HG03064 (cell line): ENCODE results near the gene GPR142.

Experiments used
- ATAC-seq: cut with Tn5 transposase; IDR thresholded peaks from one replicate; pipeline ENCODE4 v1.9.1; 2021; ENCODE audit warnings: low read depth; ENCODE audit not compliant: unreplicated experiment

Gene GPR142, protein sequence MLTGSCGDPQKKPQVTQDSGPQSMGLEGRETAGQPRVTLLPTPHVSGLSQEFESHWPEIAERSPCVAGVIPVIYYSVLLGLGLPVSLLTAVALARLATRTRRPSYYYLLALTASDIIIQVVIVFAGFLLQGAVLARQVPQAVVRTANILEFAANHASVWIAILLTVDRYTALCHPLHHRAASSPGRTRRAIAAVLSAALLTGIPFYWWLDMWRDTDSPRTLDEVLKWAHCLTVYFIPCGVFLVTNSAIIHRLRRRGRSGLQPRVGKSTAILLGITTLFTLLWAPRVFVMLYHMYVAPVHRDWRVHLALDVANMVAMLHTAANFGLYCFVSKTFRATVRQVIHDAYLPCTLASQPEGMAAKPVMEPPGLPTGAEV

GRCh38 chr17:74367206-74367605 is at the start of gene GPR142:
Gene GPR142 (plus strand): TSS chr17:74367506. CDS start chr17:74369541, 2,035 bp downstream.
- no peak for ATAC-seq

DNA sequence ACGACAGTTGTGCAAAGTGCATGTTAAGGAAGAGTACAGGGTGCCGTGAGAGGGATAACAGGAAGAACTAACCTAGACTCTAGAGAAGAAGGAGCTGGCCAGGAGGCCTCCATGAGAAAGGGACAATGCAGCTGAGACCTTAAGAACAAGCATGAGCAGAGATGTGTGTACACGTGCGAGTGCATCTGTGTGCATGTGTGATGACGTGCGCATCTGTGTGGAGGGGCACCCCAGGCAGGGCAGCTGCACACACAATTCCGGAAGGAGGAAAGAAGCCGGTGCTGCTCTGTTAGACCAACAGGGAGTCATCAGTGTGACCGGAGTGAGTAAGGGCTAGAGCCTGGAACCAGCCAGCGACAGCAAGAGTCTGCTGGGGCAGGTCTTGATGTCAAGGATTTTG is 48.9 kb upstream of the GPR142 start:
- ATAC-seq: no peak

- no peak for ATAC-seq
Measured at GRCh38 chr17:74324521-74324920, 42.8 kb upstream of the GPR142 start.

DNA sequence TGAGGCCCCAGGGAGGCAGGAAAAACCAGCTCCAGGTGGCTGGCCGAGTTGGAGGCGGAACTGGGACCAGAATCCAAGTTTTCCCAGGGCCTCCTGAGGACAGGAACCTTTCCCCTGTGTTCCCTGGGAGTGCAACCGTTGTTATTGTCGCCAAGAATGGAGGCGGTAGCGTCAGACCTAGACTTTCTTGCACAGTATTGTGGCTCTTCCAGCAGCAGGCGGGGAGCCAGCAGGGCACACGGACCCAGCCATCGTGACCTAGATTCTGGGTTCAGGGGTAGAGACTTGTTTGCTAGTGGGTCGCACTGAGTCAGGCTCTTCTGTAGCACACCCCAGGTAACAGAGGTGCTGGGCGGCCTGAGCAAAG is 41.9 kb upstream of the GPR142 start:
- no peak for ATAC-seq

- no peak for ATAC-seq
Measured at GRCh38 chr17:74325743-74326379, 41.4 kb upstream of the GPR142 start, which contains the start of gene KIF19. Gene KIF19 (plus strand): TSS chr17:74326226. CDS start chr17:74326350, 124 bp downstream.

DNA sequence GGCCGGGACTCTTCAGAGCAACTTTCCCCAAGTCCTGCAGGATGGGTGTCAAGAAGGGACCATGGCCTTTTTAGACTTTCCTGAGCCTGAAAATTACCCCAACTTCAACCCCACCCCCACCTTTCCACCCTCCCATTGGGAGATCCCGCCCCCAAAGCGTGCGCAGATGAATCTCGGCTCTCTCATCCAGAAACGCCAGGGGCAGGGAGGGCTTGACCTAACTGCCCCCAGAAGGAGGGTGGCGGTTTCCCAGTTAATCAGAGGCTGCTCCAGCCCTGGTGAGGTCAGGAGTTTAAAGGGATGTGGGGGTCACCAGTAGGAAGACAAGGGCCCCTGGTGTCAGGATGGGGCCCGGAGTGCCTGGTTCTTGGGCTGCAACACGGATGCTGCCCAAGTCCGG is 40.8 kb upstream of the GPR142 start:
- ATAC-seq: no peak

GRCh38 chr17:74328487-74328886 is 38.8 kb upstream of the GPR142 start:
- ATAC-seq: no peak

DNA sequence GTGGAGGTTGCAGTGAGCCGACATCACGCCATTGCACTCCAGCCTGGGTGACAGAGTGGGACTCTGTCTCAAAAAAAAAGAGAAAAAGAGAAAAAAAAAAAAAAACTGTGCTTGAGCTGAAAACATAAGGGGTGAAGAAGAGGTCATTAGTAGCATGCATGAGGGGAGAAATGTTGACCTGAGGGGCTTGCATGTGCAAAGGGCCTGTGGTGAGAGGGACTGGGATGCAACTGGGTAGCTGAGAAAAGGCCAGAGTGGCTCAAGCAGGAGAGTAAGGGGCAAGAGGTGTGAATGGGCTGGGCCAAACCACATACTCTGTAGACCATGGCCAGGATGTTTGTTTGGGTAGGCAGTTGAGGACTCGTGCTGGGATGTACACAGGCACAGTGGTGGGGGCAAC is 37.9 kb upstream of the GPR142 start:
- no peak for ATAC-seq

- ATAC-seq: no peak
Measured at GRCh38 chr17:74330446-74330845, 36.9 kb upstream of the GPR142 start.

- no peak for ATAC-seq
Measured at GRCh38 chr17:74332017-74332650, 35.2 kb upstream of the GPR142 start.

- ATAC-seq: no peak
Measured at GRCh38 chr17:74332763-74333283, 34.5 kb upstream of the GPR142 start.

DNA sequence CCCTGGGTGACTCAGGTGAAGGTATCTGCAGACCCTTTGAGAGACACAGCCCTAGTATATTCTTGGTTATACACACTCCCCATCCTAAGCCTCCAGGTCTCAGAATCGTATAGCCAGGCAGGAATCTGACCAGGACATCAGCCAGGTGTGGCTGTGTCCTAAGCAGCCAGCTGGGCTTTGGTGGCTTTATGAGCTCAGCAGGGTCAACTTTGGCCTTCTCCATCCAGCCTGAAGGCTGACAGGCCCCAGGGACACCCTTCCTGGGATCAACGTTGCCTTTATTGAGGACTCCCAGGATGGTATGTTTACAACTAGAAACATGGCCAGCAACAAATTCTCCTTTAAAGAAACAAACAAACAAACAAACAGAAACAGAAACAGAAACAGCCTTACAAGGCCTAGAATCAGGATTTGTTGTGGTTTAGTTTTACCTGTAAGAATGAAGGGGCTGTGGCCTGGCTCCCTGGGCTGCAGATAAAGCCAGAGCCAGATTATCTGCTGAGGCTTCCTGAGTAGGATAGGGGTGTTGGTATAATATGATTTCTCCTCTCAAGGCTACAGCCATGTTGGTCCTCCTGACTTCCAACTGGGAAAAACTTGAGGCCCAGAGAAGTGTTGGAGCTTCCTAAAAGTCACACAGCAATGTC is 32.8 kb upstream of the GPR142 start:
- no peak for ATAC-seq

- no peak for ATAC-seq
Measured at GRCh38 chr17:74335529-74336062, 31.7 kb upstream of the GPR142 start.

- no peak for ATAC-seq
Measured at GRCh38 chr17:74336307-74336706, 31.0 kb upstream of the GPR142 start.

GRCh38 chr17:74337834-74338500 is 29.3 kb upstream of the GPR142 start:
- ATAC-seq: no peak

DNA sequence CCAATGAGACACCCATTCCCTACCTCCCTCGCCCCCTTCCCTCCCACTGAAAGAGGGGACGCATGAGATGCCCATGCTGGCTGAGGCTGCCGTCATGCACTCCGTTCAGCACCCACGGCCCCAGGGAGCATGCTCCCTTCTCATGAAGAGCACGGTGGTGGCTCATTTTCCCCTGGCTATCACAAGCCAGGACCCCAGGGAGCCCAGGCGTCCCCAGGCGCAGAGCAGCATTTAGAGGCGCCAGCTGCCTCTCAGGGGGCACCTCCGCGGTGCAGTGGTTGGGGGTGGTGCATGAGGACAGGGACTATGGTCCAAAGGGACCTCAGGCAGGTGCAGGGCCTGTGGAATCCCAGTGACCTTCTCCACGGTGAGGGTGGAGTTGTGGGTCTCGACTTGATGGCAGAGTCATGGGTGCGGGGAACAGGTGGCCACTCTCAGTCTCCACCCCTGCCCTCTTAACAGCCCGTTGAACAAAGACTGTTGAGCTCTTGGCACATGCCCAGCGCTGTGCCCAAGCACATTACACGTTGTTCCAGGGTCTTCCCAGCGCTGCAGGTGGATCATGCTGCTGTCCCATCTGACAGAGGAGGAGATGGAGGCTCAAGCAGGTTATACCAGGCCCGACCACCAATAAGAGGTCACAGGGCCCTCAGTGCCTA is 27.6 kb upstream of the GPR142 start:
- no peak for ATAC-seq

GRCh38 chr17:74340470-74341023 is 26.8 kb upstream of the GPR142 start:
- no peak for ATAC-seq

GRCh38 chr17:74342224-74342623 is 25.1 kb upstream of the GPR142 start:
- no peak for ATAC-seq

DNA sequence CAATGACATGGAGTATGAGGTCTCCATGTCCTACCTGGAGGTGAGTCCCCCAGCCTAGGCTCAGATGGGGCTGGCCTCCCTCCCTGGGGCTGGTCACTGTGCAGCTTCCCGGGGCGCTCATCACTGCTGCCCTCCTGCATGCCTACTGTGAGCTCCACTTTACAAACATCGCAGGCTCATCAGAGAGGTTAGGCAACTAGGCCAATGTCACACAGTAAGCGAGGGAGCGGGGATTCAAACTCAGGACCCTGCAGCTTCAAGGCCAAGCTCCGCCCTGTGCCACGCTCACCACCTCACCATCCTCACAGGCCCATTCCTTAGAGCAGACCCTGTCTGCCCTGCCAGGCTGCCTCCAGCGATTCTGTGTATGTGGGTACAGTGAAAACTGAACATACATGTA is 24.2 kb upstream of the GPR142 start:
- ATAC-seq: no peak
